HEK293 (cell line): ENCODE measurements around the gene ASB16.

Source experiments
- GLIS1 ChIP-seq: fragments of 450-650 bp; formaldehyde crosslinking; IDR thresholded peaks from 2 replicates; pipeline ENCODE4 v1.5.1; 2016; ENCODE audit warnings: missing biosample characterization, missing genetic modification characterization
- IKZF3 ChIP-seq: fragments of 450-650 bp; IDR thresholded peaks from 2 replicates; pipeline ENCODE4 v1.5.0; 2018; ENCODE audit warnings: missing biosample characterization, mild to moderate bottlenecking, missing genetic modification characterization, moderate library complexity
- KLF16 ChIP-seq: fragments of 450-650 bp; formaldehyde crosslinking; IDR thresholded peaks from 2 replicates; pipeline ENCODE4 v1.5.1; 2017; ENCODE audit warnings: missing biosample characterization, missing genetic modification characterization
- OSR2 ChIP-seq: fragments of 450-650 bp; formaldehyde crosslinking; IDR thresholded peaks from 2 replicates; pipeline ENCODE4 v1.5.1; 2016; ENCODE audit warnings: missing biosample characterization, missing genetic modification characterization
- OVOL3 ChIP-seq: fragments of 450-650 bp; formaldehyde crosslinking; IDR thresholded peaks from 2 replicates; pipeline ENCODE4 v1.5.1; 2016; ENCODE audit warnings: missing biosample characterization, missing genetic modification characterization
- REPIN1 ChIP-seq: fragments of 450-650 bp; formaldehyde crosslinking; IDR thresholded peaks from 2 replicates; pipeline ENCODE4 v1.5.1; 2017; ENCODE audit warnings: missing biosample characterization, missing genetic modification characterization, low read depth
- SP2 ChIP-seq: fragments of 450-650 bp; formaldehyde crosslinking; IDR thresholded peaks from 2 replicates; pipeline ENCODE4 v1.5.1; 2016; ENCODE audit warnings: missing biosample characterization, missing genetic modification characterization
- ZFP69B ChIP-seq: fragments of 450-650 bp; formaldehyde crosslinking; IDR thresholded peaks from 2 replicates; pipeline ENCODE4 v1.5.1; 2016; ENCODE audit warnings: missing biosample characterization, missing genetic modification characterization
- ZNF10 ChIP-seq: fragments of 450-650 bp; formaldehyde crosslinking; IDR thresholded peaks from 2 replicates; pipeline ENCODE4 v1.5.1; 2017; ENCODE audit warnings: missing biosample characterization, missing genetic modification characterization
- ZNF174 ChIP-seq: fragments of 450-650 bp; formaldehyde crosslinking; IDR thresholded peaks from 2 replicates; pipeline ENCODE4 v1.5.0; 2017; ENCODE audit warnings: missing biosample characterization, mild to moderate bottlenecking, missing genetic modification characterization
- ZNF202 ChIP-seq: fragments of 450-650 bp; formaldehyde crosslinking; IDR thresholded peaks from 2 replicates; pipeline ENCODE4 v1.5.1; 2016; ENCODE audit warnings: missing biosample characterization, missing genetic modification characterization, borderline replicate concordance
- ZNF221 ChIP-seq: fragments of 450-650 bp; formaldehyde crosslinking; IDR thresholded peaks from 2 replicates; pipeline ENCODE4 v1.5.1; 2017; ENCODE audit warnings: missing biosample characterization, missing genetic modification characterization, borderline replicate concordance
- ZNF354C ChIP-seq: fragments of 450-650 bp; formaldehyde crosslinking; IDR thresholded peaks from 2 replicates; pipeline ENCODE4 v1.5.1; 2016; ENCODE audit warnings: missing biosample characterization, missing genetic modification characterization, low read depth, borderline replicate concordance
- ZNF404 ChIP-seq: fragments of 450-650 bp; formaldehyde crosslinking; IDR thresholded peaks from 2 replicates; pipeline ENCODE4 v1.5.1; 2017; ENCODE audit warnings: missing biosample characterization, missing genetic modification characterization
- ZNF560 ChIP-seq: fragments of 450-650 bp; formaldehyde crosslinking; IDR thresholded peaks from 2 replicates; pipeline ENCODE4 v1.5.1; 2017; ENCODE audit warnings: missing biosample characterization, missing genetic modification characterization, borderline replicate concordance
- ZNF596 ChIP-seq: fragments of 450-650 bp; IDR thresholded peaks from 2 replicates; pipeline ENCODE4 v1.5.0; 2018; ENCODE audit warnings: missing biosample characterization, mild to moderate bottlenecking, missing genetic modification characterization, moderate library complexity
- ZNF600 ChIP-seq: fragments of 450-650 bp; formaldehyde crosslinking; IDR thresholded peaks from 2 replicates; pipeline ENCODE4 v1.5.1; 2016; ENCODE audit warnings: missing biosample characterization, missing genetic modification characterization
- ZNF677 ChIP-seq: fragments of 450-650 bp; IDR thresholded peaks from 2 replicates; pipeline ENCODE4 v1.5.0; 2018; ENCODE audit warnings: missing biosample characterization, mild to moderate bottlenecking, missing genetic modification characterization, moderate library complexity
- ZNF768 ChIP-seq: fragments of 450-650 bp; formaldehyde crosslinking; IDR thresholded peaks from 2 replicates; pipeline ENCODE4 v1.5.1; 2018; ENCODE audit warnings: missing biosample characterization, mild to moderate bottlenecking, missing genetic modification characterization
- ZNF776 ChIP-seq: fragments of 450-650 bp; formaldehyde crosslinking; IDR thresholded peaks from 2 replicates; pipeline ENCODE4 v1.5.0; 2017; ENCODE audit warnings: missing biosample characterization, missing genetic modification characterization, borderline replicate concordance
- ZNF791 ChIP-seq: fragments of 450-650 bp; formaldehyde crosslinking; IDR thresholded peaks from 2 replicates; pipeline ENCODE4 v1.5.1; 2016; ENCODE audit warnings: missing biosample characterization, missing genetic modification characterization
- ZNF830 ChIP-seq: fragments of 450-650 bp; IDR thresholded peaks from 2 replicates; pipeline ENCODE4 v1.5.0; 2018; ENCODE audit warnings: missing biosample characterization, missing genetic modification characterization, low read depth, mild to moderate bottlenecking, moderate library complexity
- ZNF837 ChIP-seq: fragments of 450-650 bp; formaldehyde crosslinking; IDR thresholded peaks from 2 replicates; pipeline ENCODE4 v1.5.1; 2016; ENCODE audit warnings: missing biosample characterization, missing genetic modification characterization
- ZNF843 ChIP-seq: fragments of 450-650 bp; formaldehyde crosslinking; IDR thresholded peaks from 2 replicates; pipeline ENCODE4 v1.5.1; 2016; ENCODE audit warnings: missing biosample characterization, missing genetic modification characterization
- TF ChIP-seq, protein P1 (sequence below): fragments of 450-650 bp; formaldehyde crosslinking; IDR thresholded peaks from 2 replicates; pipeline ENCODE4 v1.5.1; 2016; ENCODE audit warnings: missing biosample characterization, missing genetic modification characterization
- TF ChIP-seq, protein P2 (sequence below): fragments of 450-650 bp; formaldehyde crosslinking; IDR thresholded peaks from 2 replicates; pipeline ENCODE4 v1.5.1; 2017; ENCODE audit warnings: missing biosample characterization, missing genetic modification characterization
- TF ChIP-seq, protein P3 (sequence below): fragments of 450-650 bp; formaldehyde crosslinking; conservative IDR thresholded peaks from 2 replicates; pipeline ENCODE4 v1.5.1; 2016; ENCODE audit warnings: low read depth, missing biosample characterization, missing genetic modification characterization
- TF ChIP-seq, protein P4 (sequence below): fragments of 450-650 bp; formaldehyde crosslinking; IDR thresholded peaks from 2 replicates; pipeline ENCODE4 v1.5.1; 2016; ENCODE audit warnings: missing biosample characterization, missing genetic modification characterization

ASB16 gene

DNA sequence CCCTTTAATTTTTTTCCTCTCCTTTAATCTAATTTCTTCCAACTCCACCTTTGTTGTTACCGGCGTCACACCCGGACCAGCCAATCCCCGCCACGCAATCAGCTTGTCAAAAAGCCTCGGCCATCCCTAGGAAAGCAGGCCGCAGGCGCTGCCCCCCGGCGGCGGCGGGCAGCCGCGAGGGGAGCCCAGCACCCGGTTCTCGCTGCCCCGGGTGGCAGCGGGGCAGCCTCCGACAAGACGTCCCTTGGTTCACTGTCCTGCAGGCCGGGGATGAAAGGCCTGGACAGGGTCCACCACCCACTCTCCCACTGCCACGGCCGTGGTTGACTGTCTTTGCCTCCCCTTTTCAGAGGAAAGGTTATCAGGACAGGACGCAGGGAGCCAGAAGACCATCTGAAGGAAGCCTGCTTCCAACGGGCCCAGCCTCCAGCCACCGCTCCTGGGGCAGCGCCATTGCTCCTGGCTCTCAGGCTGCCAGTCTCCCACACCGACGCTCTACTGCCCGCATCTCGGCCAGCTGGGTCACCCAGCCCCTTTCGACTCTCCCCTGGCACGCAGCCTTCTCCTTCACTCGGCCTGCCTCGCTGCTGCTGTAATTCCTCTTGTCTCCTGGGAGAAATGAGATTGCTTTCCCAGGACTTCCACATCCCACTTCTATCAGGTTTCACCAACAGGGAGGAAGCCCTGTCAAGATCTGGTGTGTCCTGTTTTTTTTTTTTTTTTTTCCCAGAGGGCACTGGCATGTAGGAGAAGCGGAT is 51.8 kb downstream of the ASB16 start (continued):
- no peak for TF ChIP-seq OVOL3 (tag by site-specific recombination)
- no peak for TF ChIP-seq ZNF354C (tag by site-specific recombination)
- TF ChIP-seq, protein P1, sequence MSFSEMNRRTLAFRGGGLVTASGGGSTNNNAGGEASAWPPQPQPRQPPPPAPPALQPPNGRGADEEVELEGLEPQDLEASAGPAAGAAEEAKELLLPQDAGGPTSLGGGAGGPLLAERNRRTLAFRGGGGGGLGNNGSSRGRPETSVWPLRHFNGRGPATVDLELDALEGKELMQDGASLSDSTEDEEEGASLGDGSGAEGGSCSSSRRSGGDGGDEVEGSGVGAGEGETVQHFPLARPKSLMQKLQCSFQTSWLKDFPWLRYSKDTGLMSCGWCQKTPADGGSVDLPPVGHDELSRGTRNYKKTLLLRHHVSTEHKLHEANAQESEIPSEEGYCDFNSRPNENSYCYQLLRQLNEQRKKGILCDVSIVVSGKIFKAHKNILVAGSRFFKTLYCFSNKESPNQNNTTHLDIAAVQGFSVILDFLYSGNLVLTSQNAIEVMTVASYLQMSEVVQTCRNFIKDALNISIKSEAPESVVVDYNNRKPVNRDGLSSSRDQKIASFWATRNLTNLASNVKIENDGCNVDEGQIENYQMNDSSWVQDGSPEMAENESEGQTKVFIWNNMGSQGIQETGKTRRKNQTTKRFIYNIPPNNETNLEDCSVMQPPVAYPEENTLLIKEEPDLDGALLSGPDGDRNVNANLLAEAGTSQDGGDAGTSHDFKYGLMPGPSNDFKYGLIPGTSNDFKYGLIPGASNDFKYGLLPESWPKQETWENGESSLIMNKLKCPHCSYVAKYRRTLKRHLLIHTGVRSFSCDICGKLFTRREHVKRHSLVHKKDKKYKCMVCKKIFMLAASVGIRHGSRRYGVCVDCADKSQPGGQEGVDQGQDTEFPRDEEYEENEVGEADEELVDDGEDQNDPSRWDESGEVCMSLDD (tag by site-specific recombination), result peak; percentile 32
- no peak for TF ChIP-seq ZNF560 (tag by site-specific recombination)
- TF ChIP-seq ZNF10 (tag by site-specific recombination), result no peak
- no peak for TF ChIP-seq ZNF174 (tag by site-specific recombination)
- no peak for TF ChIP-seq ZNF768 (tag by site-specific recombination)
- TF ChIP-seq ZNF791, result no peak
- no peak for TF ChIP-seq ZNF404
- peak; percentile 36; the same call in 1 of the 2 replicates for TF ChIP-seq SP2 (tag by site-specific recombination)
- TF ChIP-seq KLF16 (tag by site-specific recombination), result no peak; the same call in 1 of the 2 replicates
- TF ChIP-seq, protein P2, sequence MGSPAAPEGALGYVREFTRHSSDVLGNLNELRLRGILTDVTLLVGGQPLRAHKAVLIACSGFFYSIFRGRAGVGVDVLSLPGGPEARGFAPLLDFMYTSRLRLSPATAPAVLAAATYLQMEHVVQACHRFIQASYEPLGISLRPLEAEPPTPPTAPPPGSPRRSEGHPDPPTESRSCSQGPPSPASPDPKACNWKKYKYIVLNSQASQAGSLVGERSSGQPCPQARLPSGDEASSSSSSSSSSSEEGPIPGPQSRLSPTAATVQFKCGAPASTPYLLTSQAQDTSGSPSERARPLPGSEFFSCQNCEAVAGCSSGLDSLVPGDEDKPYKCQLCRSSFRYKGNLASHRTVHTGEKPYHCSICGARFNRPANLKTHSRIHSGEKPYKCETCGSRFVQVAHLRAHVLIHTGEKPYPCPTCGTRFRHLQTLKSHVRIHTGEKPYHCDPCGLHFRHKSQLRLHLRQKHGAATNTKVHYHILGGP, result no peak
- no peak for TF ChIP-seq ZNF677
- TF ChIP-seq GLIS1 (tag by site-specific recombination), result peak; percentile 32; the same call in 1 of the 2 replicates
- TF ChIP-seq ZNF221, result no peak
- TF ChIP-seq, protein P3, sequence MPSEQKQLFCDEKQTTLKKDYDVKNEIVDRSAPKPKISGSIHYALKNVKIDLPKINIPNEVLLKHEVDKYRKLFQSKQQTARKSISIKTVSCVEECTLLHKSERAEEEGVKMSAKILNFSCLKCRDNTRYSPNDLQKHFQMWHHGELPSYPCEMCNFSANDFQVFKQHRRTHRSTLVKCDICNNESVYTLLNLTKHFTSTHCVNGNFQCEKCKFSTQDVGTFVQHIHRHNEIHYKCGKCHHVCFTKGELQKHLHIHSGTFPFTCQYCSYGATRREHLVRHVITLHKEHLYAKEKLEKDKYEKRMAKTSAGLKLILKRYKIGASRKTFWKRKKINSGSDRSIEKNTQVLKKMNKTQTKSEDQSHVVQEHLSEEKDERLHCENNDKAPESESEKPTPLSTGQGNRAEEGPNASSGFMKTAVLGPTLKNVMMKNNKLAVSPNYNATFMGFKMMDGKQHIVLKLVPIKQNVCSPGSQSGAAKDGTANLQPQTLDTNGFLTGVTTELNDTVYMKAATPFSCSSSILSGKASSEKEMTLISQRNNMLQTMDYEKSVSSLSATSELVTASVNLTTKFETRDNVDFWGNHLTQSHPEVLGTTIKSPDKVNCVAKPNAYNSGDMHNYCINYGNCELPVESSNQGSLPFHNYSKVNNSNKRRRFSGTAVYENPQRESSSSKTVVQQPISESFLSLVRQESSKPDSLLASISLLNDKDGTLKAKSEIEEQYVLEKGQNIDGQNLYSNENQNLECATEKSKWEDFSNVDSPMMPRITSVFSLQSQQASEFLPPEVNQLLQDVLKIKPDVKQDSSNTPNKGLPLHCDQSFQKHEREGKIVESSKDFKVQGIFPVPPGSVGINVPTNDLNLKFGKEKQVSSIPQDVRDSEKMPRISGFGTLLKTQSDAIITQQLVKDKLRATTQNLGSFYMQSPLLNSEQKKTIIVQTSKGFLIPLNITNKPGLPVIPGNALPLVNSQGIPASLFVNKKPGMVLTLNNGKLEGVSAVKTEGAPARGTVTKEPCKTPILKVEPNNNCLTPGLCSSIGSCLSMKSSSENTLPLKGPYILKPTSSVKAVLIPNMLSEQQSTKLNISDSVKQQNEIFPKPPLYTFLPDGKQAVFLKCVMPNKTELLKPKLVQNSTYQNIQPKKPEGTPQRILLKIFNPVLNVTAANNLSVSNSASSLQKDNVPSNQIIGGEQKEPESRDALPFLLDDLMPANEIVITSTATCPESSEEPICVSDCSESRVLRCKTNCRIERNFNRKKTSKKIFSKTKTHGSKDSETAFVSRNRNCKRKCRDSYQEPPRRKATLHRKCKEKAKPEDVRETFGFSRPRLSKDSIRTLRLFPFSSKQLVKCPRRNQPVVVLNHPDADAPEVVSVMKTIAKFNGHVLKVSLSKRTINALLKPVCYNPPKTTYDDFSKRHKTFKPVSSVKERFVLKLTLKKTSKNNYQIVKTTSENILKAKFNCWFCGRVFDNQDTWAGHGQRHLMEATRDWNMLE (tag by site-specific recombination), result no peak
- no peak for TF ChIP-seq ZNF830 (tag by site-specific recombination)
- no peak for TF ChIP-seq REPIN1 (tag by site-specific recombination)
- TF ChIP-seq ZNF837 (tag by site-specific recombination), result no peak
- TF ChIP-seq ZNF202 (tag by site-specific recombination), result no peak
- TF ChIP-seq, protein P4, sequence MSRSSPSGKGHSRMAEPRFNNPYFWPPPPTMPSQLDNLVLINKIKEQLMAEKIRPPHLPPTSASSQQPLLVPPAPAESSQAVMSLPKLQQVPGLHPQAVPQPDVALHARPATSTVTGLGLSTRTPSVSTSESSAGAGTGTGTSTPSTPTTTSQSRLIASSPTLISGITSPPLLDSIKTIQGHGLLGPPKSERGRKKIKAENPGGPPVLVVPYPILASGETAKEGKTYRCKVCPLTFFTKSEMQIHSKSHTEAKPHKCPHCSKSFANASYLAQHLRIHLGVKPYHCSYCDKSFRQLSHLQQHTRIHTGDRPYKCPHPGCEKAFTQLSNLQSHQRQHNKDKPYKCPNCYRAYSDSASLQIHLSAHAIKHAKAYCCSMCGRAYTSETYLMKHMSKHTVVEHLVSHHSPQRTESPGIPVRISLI (tag by site-specific recombination), result peak; percentile 87
- TF ChIP-seq ZNF776, result no peak
- TF ChIP-seq ZNF843 (tag by site-specific recombination), result 0 out of 2 replicates have a peak, but pooled peaks have one; percentile 34
- TF ChIP-seq ZFP69B, result peak; percentile 16
- no peak for TF ChIP-seq ZNF596 (tag by site-specific recombination)
- TF ChIP-seq OSR2 (tag by site-specific recombination), result no peak; the same call in 1 of the 2 replicates
- TF ChIP-seq ZNF600 (tag by site-specific recombination), result no peak
- no peak for TF ChIP-seq IKZF3 (tag by site-specific recombination)
